DND-41 (cell line): Measurements from ENCODE around the gene CLSTN2.

ENCODE experiments used
- ATAC-seq: fragments of 200-7000 bp; cut with Tn5 transposase; 3 replicates; pipeline ENCODE4 v1.9.1; 2021; ENCODE audit warnings: low read depth; ENCODE audit not compliant: insufficient read depth
- DNase-seq: peaks from one replicate; pipeline ENCODE4 v3.0.0-alpha.2; 2020
- H2AFZ ChIP-seq: 2 replicates; pipeline ENCODE4 v1.6.0; 2012; ENCODE audit warnings: low read depth, low read length
- H3K27ac ChIP-seq: 2 replicates; pipeline ENCODE4 v1.5.1; 2012; ENCODE audit warnings: low read length, inconsistent platforms
- H3K27me3 ChIP-seq: fragments of 200-600 bp; sonication (generic); 2 replicates; pipeline ENCODE4 v1.6.0; 2012; ENCODE audit warnings: low read length, mild to moderate bottlenecking, inconsistent platforms; ENCODE audit not compliant: insufficient read depth, poor library complexity
- H3K36me3 ChIP-seq: 2 replicates; pipeline ENCODE4 v1.5.1; 2012; ENCODE audit warnings: low read length, inconsistent platforms; ENCODE audit not compliant: insufficient read depth
- H3K4me1 ChIP-seq: 2 replicates; pipeline ENCODE4 v1.5.1; 2012; ENCODE audit warnings: mild to moderate bottlenecking, low read length; ENCODE audit not compliant: insufficient read depth
- H3K4me2 ChIP-seq: 2 replicates; pipeline ENCODE4 v1.6.0; 2012; ENCODE audit warnings: mild to moderate bottlenecking, moderate library complexity, low read length, inconsistent platforms; ENCODE audit not compliant: insufficient read depth
- H3K4me3 ChIP-seq, 2 experiments: fragments of 200-600 bp in 1 of 2; shearing (Covaris generic) in 1 of 2; 2 replicates each; pipeline ENCODE4 v1.5.1; 2012 to 2016; ENCODE audit warnings: inconsistent platforms in 2 of 2, low read length in 2 of 2, mild to moderate bottlenecking in 2 of 2, low read depth in 1 of 2, moderate library complexity in 1 of 2
- H3K79me2 ChIP-seq: 2 replicates; pipeline ENCODE4 v1.6.0; 2012; ENCODE audit warnings: low read length, inconsistent platforms; ENCODE audit not compliant: insufficient read depth
- H3K9ac ChIP-seq: 2 replicates; pipeline ENCODE4 v1.6.0; 2012; ENCODE audit warnings: low read depth, mild to moderate bottlenecking, inconsistent platforms, low read length, moderate library complexity
- H3K9me3 ChIP-seq: 2 replicates; pipeline ENCODE4 v1.5.1; 2012; ENCODE audit warnings: low read length, moderate library complexity, mild to moderate bottlenecking, inconsistent platforms; ENCODE audit not compliant: insufficient read depth, severe bottlenecking
- H4K20me1 ChIP-seq: 2 replicates; pipeline ENCODE4 v1.6.0; 2012; ENCODE audit warnings: low read length; ENCODE audit not compliant: insufficient read depth
- CTCF ChIP-seq: IDR thresholded peaks from 2 replicates; pipeline ENCODE4 v1.5.1; 2012; ENCODE audit warnings: borderline replicate concordance, low read length, moderate library complexity, mild to moderate bottlenecking; ENCODE audit not compliant: poor library complexity, severe bottlenecking; ENCODE audit errors: extremely low read depth
- EZH2 ChIP-seq: IDR thresholded peaks from 3 replicates; pipeline ENCODE4 v1.6.1; 2012; ENCODE audit warnings: borderline replicate concordance, low read depth, mild to moderate bottlenecking, moderate library complexity, low read length, inconsistent platforms; ENCODE audit not compliant: severe bottlenecking

Gene CLSTN2

DNA sequence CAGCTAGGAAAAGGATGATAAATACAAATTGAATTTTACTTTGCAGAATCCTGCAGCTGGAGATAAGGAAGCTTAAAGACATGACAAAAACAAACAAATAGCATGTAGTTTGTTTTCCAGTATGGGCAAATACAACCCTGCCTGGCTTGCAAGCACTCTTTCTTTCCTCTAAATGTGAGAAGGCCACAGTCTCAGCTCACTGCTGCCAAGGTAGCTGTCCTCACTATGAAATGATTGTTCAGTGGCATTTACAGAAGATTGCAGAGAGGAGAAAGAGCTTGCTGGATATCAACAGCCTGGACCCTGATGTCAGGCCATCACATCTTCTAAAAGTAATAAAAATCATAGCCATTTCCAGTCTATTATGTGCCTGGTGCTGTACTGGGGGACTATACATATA lies 262.0 kb downstream of the CLSTN2 start:
- DNase-seq (no peak), ATAC-seq (no peak)
- Histone ChIP-seq H3K27me3 (no peaks in the 10 kb centered on the region), H2AFZ (no peak overlapping the region), H4K20me1 (no peaks in the 10 kb centered on the region), H3K36me3 (no peaks in the 10 kb centered on the region), H3K9me3 (no peaks in the 10 kb centered on the region), H3K79me2 (no peaks in the 10 kb centered on the region), H3K4me1 (no peaks in the 10 kb centered on the region), H3K4me2 (no peak overlapping the region), H3K9ac (no peak overlapping the region), H3K27ac (no peak overlapping the region), H3K4me3 (no peak overlapping the region)
- TF ChIP-seq EZH2 = no peak
- TF ChIP-seq CTCF = no peak

- no peaks in the 10 kb centered on the region for H3K36me3 ChIP-seq
- no peak for ATAC-seq
- no peaks in the 10 kb centered on the region for H3K9me3 ChIP-seq
- H4K20me1 ChIP-seq = no peaks in the 10 kb centered on the region
- DNase-seq = no peak
- no peaks in the 10 kb centered on the region for H3K4me1 ChIP-seq
- no peak overlapping the region for H3K4me2 ChIP-seq
- no peak overlapping the region for H3K27ac ChIP-seq
- no peak overlapping the region for H2AFZ ChIP-seq
- no peaks in the 10 kb centered on the region for H3K79me2 ChIP-seq
- H3K9ac ChIP-seq = no peak overlapping the region
- no peaks in the 10 kb centered on the region for H3K27me3 ChIP-seq
- no peak for TF ChIP-seq EZH2
- TF ChIP-seq CTCF = no peak
- no peak overlapping the region for H3K4me3 ChIP-seq
Observed at GRCh38 chr3:140198242-140198641, 263.3 kb downstream of the CLSTN2 start.

GRCh38 chr3:140199008-140199407 lies 264.0 kb downstream of the CLSTN2 start:
- H2AFZ ChIP-seq = no peak overlapping the region
- no peaks in the 10 kb centered on the region for H3K79me2 ChIP-seq
- no peaks in the 10 kb centered on the region for H3K36me3 ChIP-seq
- no peaks in the 10 kb centered on the region for H3K27me3 ChIP-seq
- ATAC-seq (no peak), DNase-seq (no peak)
- no peak overlapping the region for H3K4me2 ChIP-seq
- no peaks in the 10 kb centered on the region for H4K20me1 ChIP-seq
- no peak overlapping the region for H3K9ac ChIP-seq
- no peak overlapping the region for H3K27ac ChIP-seq
- no peak for TF ChIP-seq CTCF
- no peaks in the 10 kb centered on the region for H3K4me1 ChIP-seq
- no peaks in the 10 kb centered on the region for H3K9me3 ChIP-seq
- no peak overlapping the region for H3K4me3 ChIP-seq

- DNase-seq (no peak), ATAC-seq (no peak)
- H3K4me2 ChIP-seq = no peak overlapping the region
- TF ChIP-seq EZH2 (no peak), CTCF (no peak)
- H3K36me3 ChIP-seq = no peaks in the 10 kb centered on the region
- H4K20me1 ChIP-seq = no peaks in the 10 kb centered on the region
- no peaks in the 10 kb centered on the region for H3K27me3 ChIP-seq
- no peak overlapping the region for H3K9ac ChIP-seq
- H2AFZ ChIP-seq = no peak overlapping the region
- no peaks in the 10 kb centered on the region for H3K9me3 ChIP-seq
- H3K27ac ChIP-seq = no peak overlapping the region
- no peaks in the 10 kb centered on the region for H3K4me1 ChIP-seq
- no peaks in the 10 kb centered on the region for H3K79me2 ChIP-seq
- H3K4me3 ChIP-seq = no peak overlapping the region
Observed at GRCh38 chr3:140199743-140200142, 264.8 kb downstream of the CLSTN2 start.
